ENCODE results near the gene TUFT1.

Gene TUFT1

DNA sequence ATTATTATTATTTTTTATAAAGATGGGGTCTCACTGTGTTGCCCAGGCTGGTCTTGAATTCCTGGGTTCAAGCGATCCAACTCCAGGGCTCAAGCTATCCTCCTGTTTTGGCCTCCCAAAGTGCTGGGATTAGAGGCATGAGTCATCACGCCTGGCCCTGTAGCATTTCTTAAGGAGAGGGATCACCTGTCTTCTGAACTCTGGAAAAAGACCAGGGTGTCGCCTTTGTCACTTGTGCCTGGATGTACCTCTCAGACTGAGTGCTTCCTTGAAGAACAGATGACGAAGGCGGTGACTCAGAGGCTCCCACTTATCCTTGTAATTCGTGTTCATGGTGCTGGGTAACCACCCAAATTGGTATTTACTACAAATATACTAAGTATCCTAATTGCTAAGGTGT, 31.3 kb upstream of the TUFT1 start:
- H3K4me3 ChIP-seq (ENCODE audit: low read length), result no peak overlapping the region
- TF ChIP-seq ZNF274 (IDR thresholded peaks at IDR 0.05; ENCODE audit: low read depth, low read length), result no peak

DNA sequence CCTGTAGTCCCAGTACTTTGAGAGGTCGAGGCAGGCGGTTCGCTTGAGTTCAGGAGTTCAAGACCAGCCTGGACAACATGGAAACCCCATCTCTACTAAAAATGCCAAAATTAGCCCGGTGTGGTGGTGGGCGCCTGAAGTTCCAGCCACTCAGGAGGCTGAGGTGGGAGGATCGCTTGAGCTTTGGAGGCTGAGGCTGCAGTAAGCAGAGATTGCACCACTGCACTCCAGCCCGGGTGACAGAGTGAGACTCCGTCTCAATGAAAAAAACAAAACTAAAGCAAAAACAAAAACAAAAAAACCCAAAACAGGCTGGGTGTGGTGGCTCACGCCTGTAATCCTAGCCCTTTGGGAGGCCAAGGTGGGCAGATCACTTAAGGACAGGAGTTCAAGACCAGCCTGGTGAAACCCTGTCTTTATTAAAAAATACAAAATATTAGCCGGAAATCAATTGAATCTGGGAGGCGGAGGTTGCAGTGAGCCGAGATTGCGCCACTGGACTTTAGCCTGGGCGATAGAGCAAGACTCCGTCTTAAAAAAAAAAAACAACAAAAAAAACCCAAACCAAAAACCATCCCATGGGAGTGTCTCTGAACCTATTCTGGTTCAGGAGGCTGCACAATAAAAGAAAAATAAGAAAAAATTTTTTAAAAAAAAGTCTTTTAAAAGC, 30.6 kb upstream of the TUFT1 start:
- no peak overlapping the region for H3K4me3 ChIP-seq (ENCODE audit: low read length)

DNA sequence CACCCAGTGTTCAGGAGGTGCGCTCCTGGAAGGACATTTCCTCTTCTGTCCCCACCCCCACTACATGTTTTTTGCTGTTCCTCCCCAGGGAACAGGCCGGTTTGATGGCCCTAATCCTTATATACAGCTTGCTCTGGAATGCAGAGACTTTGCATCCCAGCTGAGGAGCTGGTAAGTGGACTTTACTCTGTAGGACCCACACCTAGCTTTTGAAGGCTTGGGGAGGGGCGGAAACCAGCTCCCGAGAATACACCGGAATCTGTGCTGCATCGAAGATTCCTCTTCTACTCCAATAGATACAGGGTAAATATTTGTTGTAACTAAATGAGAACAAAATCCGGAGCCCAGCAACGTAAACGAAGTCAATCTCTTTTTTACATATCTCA, 30.1 kb upstream of the TUFT1 start:
- no peak for TF ChIP-seq ZNF274 (IDR thresholded peaks at IDR 0.05; ENCODE audit: low read depth, low read length)
- H3K4me3 ChIP-seq (ENCODE audit: low read length), result no peak overlapping the region

More for the DNA sequence above, 30.6 kb upstream of the TUFT1 start:
- TF ChIP-seq ZNF274 (IDR thresholded peaks at IDR 0.05; ENCODE audit: low read depth, low read length), result no peak

DNA sequence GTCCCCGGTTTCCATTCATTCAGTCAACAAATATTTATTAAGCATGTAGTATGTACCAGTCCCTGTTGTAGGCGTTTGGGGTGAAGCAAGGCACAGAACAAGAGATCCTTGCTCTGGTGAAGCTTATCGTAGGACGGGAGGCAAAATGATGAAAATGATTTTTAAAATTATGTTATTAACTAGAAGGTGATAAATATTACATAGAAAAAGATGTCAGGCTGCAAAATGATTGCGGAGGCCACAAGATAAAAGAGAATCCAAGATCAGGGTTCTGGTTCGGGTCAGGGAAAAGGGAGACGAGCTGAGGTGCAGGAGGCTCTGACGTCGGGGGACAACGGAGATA, 29.5 kb upstream of the TUFT1 start:
- TF ChIP-seq ZNF274 (IDR thresholded peaks at IDR 0.05; ENCODE audit: low read depth, low read length), result no peak
- peak overlapping the region; percentile 75 for H3K4me3 ChIP-seq (ENCODE audit: low read length)

DNA sequence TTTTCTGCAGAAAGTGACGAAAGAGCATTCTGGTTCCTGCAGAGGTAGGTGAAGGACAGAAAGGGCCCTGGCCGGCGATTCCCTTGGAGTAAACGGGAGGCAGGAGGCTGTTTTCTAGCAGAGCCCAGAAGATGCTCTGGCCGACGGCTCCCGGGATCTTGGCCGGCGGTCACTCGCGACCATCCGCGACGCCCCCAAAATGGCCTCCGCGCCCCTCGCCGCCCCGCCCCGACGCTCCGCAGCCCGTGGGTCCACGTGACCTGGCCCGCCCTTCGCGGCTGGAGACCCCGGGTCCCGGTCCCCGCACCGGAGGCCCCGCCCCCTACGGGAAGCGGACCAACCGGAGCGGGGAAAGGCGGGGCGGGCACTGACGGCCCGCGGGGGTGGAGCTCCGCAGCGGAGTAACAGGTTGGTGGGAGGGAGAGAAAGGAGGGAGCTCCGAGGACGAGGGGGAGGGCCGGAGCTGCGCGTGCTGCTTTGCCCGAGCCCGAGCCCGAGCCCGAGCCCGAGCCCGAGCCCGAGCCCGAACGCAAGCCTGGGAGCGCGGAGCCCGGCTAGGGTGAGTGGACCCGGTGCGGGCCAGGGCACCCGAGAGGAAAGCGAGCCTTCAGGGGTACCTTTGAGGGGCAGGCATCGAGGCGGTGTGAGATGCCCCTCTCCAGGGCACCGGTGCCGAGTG, 29.0 kb upstream of the TUFT1 start, which contains the start of gene CGN:
Gene CGN (plus strand): TSS at position 431 of the 679 bp plus-strand sequence. CDS start 7,133 bp downstream, outside the sequence.
- peak within 1 kb of the TSS; percentile 75 for H3K4me3 ChIP-seq (ENCODE audit: low read length)
- no peak for TF ChIP-seq ZNF274 (IDR thresholded peaks at IDR 0.05; ENCODE audit: low read depth, low read length)

DNA sequence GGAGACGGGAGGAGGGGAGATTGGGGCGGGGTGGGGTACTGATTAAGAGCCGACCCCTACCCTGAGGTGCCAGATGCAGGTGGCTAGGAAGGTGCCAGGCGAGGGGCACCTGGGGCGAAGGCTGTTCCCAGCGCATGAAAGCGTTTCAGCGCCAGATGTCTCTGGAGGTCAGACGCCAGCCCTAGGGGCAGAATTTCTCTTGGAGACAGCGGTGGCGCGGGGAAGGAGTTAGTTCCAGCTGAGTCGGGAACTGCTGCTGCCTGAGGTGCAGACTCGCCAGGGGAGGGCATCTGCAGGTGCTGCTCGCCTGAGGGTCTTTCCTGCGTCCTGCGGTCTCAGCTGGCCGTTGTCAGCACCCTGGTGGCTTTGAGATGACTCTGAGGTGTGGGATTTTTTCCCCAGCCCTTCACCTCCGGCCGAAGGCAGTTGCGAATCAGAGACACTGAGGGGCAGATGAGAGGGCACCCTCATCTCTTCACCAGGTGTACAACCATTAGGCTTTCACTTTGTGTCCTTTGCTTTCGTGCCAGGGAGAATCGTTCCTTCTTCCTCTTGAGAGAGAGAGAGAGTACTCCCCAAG, 28.4 kb upstream of the TUFT1 start:
- TF ChIP-seq ZNF274 (IDR thresholded peaks at IDR 0.05; ENCODE audit: low read depth, low read length), result no peak
- peak overlapping the region; percentile 75; the same call in 1 of the 2 replicates for H3K4me3 ChIP-seq (ENCODE audit: low read length)

DNA sequence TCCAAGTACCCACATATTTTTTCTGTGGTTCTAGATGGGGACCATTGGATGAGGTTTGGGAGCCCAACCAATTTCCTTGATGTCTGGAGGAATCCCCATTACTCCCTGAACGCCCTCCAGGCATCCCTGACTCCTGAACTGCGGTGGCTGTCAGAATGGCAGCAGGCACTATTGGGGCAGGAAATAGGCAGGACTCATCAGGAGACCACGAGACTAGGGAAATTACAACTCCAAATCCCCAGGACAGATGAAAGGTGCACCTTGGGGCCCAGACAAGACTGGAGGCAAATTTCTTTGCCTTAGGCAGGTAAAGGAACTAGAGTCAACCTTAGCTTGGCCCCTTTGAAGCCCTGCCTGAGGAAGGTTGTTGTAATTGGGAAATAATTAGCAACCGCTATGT, 27.8 kb upstream of the TUFT1 start:
- TF ChIP-seq ZNF274 (IDR thresholded peaks at IDR 0.05; ENCODE audit: low read depth, low read length), result no peak
- H3K4me3 ChIP-seq (ENCODE audit: low read length), result no peak overlapping the region; the same call in 1 of the 2 replicates

DNA sequence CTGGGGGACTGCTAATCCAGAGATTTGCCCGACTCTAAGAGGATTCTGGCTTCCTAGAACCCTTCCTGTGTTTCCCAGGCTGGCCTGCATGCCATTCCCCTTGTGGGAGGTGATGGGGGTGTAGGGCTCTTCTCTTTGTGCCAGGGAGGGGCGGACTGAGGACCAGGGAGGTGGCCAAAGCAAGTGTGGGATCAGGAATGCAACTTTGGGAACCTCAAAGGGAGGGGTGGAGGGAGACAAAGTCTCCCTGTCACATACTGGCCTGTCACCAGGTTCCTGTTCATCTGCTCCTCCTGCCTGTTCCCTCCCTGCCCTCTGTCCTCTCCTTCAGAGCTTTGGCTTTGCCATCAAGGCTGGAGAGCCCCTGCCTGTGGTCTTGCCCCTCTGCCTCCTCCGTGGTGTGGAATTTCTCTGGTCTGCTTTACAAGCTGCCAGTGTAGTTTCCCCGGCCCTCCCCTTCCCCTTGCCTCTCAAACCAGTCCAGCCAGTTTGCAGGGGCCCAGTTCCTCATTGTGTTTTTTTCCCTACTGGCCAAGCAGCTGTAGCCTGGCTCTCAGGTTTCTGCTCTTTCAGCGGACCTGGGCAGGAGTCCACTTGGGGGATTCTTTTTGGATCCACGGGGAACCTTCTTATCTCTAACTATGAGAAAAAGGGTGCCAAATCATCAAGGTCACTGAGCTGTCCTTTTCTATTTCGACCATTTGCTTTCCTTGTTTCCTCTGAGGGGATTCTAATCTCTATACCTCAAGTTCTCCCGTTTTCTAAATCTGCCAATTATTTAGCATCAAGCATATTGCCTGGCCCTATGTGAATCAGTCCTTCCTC, 27.1 kb upstream of the TUFT1 start:
- no peak for TF ChIP-seq ZNF274 (IDR thresholded peaks at IDR 0.05; ENCODE audit: low read depth, low read length)
- no peak overlapping the region for H3K4me3 ChIP-seq (ENCODE audit: low read length)

DNA sequence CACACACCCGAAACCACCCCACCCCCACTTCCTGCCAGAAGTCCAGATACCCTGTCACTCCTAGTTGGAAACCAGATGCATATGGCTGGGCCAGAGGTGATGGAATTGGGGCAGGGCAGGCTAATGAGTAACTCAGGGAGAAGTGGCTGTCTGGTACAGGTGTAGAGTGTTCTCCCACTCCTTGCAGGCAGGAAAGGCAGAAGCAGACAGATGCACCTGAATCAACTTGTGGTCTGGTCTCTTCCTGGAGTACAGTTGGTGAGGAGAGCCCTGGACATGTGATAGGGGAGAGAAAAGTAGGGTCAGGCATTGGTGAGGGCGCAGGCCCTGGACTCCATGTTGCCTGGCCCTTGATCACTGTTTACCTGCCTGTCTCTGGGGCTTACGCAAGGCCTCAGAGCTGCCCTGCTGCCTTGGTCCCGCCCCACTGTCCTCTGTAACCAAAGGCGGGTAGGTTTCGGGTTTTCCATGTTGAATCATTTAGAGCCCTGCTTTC, 26.4 kb upstream of the TUFT1 start:
- no peak overlapping the region for H3K4me3 ChIP-seq (ENCODE audit: low read length)
- TF ChIP-seq ZNF274 (IDR thresholded peaks at IDR 0.05; ENCODE audit: low read depth, low read length), result no peak

DNA sequence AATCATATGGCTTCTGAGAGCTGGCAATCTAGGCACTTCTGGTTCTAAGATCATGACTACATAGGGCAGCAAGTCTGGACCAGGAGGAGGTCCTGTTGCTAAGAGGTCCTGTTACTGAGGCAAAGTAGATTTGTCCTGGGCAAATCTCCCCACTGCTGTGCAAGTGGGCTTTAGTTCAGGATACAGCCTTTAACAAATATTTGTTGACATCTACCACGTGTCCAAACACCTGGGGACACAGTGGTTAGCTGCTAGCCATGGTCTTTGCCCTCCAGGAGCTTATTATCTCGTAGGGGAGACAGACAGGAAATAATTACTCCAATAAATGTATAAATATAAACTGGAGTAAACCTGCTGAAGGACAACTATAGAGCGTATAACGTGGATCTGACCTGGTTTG, 25.7 kb upstream of the TUFT1 start:
- TF ChIP-seq ZNF274 (IDR thresholded peaks at IDR 0.05; ENCODE audit: low read depth, low read length), result no peak
- H3K4me3 ChIP-seq (ENCODE audit: low read length), result no peak overlapping the region

DNA sequence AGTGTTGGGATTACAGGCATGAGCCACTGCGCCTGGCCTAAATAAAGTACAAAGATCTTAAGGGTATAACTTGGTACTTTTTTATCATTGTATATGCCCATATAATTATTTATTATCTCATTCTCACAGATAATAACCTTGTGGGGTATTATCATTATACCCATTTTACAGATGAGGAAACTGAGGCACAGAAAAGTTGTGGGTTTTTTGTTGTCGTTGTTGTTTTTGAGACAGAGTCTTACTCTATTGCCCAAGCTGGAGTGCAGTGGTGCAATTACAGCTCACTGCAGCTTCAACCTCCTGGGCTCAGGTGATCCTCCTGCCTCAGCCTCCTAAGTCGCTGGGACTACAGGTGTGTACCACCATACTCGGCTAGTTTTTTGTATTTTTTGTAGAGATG, 24.8 kb upstream of the TUFT1 start:
- no peak for TF ChIP-seq ZNF274 (IDR thresholded peaks at IDR 0.05; ENCODE audit: low read depth, low read length)

DNA sequence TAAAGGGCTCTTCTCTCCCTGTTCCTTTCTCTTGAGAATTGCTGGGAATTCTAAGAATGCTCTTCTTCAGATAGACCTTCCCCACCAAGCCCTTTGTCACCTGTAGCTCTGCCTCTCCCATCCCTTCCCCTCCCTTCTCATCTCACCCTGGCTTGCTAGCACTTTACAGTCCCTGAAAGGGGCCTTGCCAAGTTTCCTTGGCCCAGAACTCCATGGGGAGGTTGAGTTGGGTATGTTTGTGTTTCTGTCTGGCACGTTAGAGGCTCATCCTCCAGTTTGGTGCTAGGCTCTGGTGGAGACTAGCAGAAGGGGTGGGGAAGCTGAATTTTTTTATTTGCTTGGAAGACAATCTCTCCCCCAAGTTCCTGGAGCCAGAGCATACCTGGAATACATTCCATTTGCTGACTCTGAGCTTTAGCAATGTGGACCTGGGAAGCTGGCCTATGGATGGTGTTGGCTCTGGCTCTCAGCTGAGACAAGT, 24.0 kb upstream of the TUFT1 start:
- H3K4me3 ChIP-seq (ENCODE audit: low read length), result no peak overlapping the region
- TF ChIP-seq ZNF274 (IDR thresholded peaks at IDR 0.05; ENCODE audit: low read depth, low read length), result no peak

More for the DNA sequence above, 24.8 kb upstream of the TUFT1 start:
- no peak overlapping the region for H3K4me3 ChIP-seq (ENCODE audit: low read length)

DNA sequence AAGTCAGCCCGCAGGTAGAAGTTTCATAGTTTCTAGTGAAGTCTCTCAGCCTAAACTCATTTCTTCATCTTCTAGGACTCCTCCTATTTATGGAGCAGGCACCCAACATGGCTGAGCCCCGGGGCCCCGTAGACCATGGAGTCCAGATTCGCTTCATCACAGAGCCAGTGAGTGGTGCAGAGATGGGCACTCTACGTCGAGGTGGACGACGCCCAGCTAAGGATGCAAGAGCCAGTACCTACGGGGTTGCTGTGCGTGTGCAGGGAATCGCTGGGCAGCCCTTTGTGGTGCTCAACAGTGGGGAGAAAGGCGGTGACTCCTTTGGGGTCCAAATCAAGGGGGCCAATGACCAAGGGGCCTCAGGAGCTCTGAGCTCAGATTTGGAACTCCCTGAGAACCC, 21.7 kb upstream of the TUFT1 start:
- no peak for TF ChIP-seq ZNF274 (IDR thresholded peaks at IDR 0.05; ENCODE audit: low read depth, low read length)
- no peak overlapping the region for H3K4me3 ChIP-seq (ENCODE audit: low read length)

DNA sequence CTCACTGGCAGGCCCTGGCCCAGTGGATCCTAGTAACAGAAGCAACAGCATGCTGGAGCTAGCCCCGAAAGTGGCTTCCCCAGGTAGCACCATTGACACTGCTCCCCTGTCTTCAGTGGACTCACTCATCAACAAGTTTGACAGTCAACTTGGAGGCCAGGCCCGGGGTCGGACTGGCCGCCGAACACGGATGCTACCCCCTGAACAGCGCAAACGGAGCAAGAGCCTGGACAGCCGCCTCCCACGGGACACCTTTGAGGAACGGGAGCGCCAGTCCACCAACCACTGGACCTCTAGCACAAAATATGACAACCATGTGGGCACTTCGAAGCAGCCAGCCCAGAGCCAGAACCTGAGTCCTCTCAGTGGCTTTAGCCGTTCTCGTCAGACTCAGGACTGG, 21.2 kb upstream of the TUFT1 start:
- no peak for TF ChIP-seq ZNF274 (IDR thresholded peaks at IDR 0.05; ENCODE audit: low read depth, low read length)
- H3K4me3 ChIP-seq (ENCODE audit: low read length), result no peak overlapping the region
